Stimulated activated CD8-positive, alpha-beta memory T cell treated with anti-CD3 and anti-CD28 coated beads, Interleukin-2, amount 100 ng/mL, for 48 hours (primary cell): ENCODE data around the gene AQP12B.
"Not testable (repeated sequence)": the region's sequence is repeated elsewhere in the genome, so short reads cannot be mapped to it uniquely, and the experiment has no call there.

ENCODE experiments used
- DNase-seq, 2 donors: peaks; one replicate each; pipeline ENCODE4 v3.0.0-alpha.2; 2020; ENCODE audit warnings: low read depth in 2 of 2

Gene AQP12B

DNA sequence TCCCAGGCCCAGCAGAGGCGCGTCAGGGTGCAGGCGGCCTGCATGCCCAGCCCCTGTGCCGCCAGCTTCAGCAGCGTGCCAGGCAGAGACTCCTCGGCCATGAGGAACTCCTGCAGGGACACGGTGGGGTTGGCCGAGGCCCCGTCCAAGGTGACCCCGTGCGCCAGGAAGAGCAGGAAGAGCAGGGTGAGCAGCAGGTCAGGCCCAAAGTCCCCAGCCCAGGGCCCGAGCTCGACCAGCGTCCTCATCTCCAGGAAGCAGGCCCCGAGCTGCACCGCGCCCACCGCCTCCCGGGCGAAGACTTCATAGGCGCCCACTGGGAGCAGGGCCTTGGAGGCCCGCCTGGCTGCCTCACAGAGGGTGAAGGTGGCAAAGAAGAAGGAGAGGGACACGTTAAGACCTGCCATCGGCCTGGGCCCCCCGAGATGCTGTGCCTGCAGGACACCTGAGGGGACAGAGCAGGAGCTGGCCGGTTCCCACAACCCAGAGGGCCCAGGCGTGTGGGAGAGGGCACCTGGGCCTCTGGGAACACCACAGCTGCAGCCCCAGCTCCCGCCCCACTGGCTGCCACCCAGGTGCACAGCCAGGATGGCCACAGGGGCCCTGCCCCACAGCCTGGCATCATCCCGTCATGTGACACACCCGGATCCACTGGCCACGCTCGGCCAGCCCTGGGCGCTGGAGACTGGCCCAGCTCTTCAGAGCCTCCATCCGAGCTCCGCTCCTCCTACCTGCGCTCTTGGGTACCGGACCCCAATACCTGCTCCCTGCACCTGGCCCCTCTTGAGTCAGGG, at the start of gene AQP12B:
Gene AQP12B, minus strand, starts transcription at position 455 of the 794 bp plus-strand sequence. Its CDS starts 48 bp downstream, at position 407.
- not testable (repeated sequence) for DNase-seq

DNA sequence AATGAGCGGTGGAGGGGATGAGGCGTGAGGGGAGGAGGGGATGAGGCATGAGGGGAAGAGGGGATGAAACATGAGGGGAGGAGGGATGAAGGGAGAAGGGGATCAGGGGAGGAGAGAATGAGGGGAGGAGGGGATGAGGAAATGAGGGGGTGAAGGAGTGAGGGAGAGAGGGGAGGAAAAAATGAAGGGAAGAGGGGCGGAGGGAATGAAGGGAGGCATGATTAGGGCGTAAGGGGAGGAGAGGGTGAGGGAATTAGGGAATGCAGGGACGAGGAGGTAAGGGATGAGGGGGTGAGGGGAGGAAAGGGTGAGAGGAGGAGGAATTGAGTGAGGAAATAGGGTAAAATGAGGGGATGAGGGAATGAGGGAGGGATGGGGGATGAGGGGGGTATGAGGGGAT, 49.5 kb upstream of the AQP12B start:
- no peak for DNase-seq

DNA sequence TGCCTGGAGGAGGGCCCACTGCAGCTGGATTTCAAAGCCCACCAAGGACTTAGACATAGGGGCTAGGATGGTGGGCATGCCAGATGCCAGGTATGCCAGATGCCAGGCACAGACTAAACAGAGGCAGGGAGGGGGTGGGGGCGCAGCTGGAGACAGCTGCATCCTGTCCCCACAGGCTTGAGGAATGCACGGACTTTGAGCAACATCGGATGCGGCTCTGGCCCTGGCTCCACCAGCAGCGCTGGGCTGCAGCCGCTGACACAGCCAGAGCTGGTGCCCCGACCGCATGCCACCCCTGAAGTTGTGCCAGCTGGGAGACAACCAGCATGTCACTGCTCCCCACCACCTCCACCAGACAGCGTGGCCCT, 48.5 kb upstream of the AQP12B start:
- no peak for DNase-seq

- DNase-seq, result no peak
These were observed 48.0 kb upstream of the AQP12B start for GRCh38 chr2:240730501-240731177.

GRCh38 chr2:240728827-240729226, 46.1 kb upstream of the AQP12B start:
- no peak for DNase-seq

DNA sequence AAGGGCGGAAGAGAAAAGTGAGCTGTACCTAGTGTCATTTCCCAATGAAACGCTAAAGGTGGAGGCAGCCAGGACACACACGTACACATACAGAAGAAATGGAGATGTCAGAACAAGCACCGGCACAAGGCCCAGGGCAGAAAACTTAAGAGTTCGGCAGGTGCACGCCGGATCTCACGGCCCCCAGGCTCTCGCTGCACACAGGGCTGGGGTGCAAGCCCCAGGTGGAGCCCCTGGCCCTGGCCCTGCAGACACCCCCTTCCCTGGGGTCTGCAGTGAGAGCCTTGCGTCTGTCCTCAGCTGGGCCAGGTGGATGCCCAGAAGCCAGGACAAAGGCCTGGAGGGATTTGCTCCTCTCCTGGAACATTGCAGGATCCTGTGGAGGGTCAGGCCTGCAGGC, 45.7 kb upstream of the AQP12B start:
- DNase-seq, result no peak

GRCh38 chr2:240727913-240728312, 45.2 kb upstream of the AQP12B start:
- no peak for DNase-seq

DNA sequence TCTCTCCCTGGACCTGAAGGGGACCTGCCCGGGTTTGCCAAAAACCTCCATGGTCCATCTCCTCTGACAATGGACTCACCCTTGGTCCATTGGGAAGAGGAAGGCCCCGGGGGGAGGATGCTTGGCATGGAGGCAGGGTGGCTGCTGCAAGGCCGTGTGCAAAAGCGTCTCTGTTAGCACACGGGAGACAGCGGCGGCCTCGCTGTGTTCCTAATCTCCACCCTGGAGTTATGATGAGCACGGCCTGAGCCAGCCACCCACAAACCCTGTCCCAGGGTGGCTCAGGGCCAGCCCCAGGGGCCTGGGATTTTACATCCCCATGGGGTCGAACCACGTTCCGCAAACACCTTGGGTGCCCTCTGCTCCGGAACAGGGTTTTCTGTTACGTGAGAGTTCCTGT, 44.8 kb upstream of the AQP12B start:
- no peak for DNase-seq

DNA sequence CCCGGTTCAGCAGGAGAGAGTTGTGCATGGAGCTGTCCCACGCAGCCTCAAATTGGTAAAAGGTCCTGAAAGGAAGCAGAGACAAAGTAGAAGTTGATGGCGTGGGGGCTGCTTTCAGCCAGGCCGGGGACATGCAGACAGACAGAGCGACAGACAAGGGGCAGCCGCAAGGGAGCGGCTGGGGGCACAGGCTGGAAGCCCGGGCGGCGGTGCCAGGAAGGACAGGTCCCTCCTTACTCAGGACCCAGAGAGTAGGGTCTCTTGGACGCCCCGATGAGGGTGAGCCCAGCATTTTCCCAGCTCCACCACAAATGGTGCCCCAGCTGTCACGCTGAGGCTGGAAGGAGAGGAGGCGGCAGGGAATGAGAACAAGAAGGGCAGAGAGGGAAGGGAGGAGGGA, 44.2 kb upstream of the AQP12B start:
- DNase-seq, result no peak

DNA sequence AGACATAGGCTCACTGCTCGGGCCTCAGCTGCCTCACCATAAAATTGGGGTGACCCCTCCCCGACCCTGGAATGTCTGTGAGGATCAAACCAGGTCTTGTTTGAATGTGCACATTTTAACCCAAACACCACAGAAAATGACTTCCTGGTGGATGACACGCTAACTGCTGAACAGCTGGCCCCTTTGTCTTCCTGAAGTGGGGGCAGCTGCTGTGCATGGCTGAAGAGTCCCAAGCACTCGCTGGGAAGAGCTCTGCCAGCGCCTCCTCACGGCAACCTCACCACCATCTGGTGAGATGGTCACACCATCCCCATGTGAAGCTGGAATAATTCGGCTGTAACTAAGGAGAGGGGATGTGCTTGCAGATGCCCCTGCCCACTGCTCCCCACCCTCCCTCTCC, 43.0 kb upstream of the AQP12B start:
- DNase-seq, result no peak

DNA sequence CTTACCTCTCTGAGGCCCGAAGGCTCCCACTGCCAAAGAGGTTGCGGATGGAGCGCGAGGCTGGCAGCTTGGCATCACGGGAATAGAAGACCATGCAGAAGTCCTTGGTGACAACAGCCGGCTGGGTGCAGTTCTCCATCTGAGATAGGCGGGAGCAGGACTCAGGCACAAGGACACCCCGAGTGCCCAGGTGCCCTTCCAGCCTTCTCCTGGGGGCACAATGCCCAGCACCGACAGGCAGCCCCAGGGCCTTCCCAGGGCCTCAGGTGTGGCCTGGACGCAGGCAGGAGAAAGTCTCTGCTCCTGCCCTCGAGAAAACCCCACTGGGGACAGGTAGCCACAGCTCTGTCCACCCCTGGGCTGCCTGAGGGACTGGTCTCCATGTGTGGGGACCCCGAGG, 42.6 kb upstream of the AQP12B start:
- DNase-seq, result no peak

DNA sequence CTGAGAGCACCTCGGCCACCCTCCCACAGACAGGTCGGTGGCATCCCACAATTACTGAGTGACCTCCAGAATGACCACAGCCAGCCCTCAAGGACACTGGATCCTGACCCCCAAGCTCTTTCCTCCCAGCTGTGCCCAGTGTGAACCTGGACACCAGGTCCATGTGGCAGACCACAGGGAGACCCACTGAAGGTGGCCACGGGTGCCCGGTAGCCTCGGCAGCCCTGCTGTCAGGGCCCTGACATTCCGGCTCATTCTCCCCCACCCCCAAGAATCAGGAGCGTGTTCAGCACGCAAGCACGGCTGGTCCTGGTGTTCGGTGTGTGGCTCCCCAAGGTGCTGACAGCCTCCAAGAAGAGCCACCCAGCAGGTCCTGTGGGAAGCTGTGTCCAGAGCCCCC, 41.7 kb upstream of the AQP12B start:
- no peak for DNase-seq

- DNase-seq, result no peak
These were observed 41.2 kb upstream of the AQP12B start for GRCh38 chr2:240723851-240724250.

GRCh38 chr2:240722796-240723735, 40.4 kb upstream of the AQP12B start:
- no peak for DNase-seq

DNA sequence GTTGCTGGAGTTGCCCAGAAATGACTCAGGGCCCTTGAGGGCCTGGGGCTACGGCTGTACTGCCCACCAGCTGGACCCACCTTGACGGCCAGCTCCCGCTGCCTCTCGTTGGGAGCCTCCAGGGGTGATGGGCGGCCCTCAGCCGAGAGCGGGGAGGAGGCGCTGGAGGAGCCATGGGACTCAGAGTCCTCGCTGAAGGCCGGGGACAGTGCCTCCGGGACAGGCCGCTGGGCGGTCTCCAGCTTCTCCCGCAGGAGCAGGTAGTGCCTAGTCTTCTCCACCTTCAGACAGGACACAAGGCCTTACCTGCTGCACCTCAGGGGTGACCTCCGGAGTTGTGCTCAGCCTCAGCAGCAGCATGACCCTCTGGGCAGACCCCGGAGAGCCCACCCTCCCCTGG, 39.7 kb upstream of the AQP12B start:
- DNase-seq, result no peak

DNA sequence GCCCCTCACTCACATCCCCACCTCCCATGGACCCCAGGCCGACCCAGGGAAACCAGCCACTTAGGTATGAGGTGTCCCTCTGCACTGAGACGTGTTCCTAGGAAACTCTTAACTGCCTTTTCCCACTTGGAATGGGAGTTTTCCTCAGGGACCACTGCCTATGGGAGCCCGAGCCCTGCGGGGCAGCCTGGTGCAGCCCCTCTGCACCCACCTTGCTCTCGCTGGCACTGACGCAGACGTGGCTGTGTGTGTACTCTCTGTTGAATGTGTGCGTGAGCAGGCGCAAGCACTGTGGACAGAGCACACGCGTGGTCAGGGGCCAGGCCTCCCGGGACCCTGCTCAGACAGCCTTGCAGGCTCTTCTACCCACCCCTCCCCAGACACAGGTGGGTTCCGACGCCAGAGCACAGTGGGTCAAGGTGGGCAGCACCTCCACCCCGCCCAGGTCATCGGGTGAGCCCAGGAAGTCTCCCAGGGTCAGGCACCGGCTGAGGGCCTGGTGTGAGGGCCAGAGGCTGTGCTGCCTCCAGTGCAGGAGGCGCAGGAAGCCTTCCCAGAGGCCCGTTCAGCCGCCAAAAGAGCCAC, 39.0 kb upstream of the AQP12B start:
- DNase-seq, result no peak

DNA sequence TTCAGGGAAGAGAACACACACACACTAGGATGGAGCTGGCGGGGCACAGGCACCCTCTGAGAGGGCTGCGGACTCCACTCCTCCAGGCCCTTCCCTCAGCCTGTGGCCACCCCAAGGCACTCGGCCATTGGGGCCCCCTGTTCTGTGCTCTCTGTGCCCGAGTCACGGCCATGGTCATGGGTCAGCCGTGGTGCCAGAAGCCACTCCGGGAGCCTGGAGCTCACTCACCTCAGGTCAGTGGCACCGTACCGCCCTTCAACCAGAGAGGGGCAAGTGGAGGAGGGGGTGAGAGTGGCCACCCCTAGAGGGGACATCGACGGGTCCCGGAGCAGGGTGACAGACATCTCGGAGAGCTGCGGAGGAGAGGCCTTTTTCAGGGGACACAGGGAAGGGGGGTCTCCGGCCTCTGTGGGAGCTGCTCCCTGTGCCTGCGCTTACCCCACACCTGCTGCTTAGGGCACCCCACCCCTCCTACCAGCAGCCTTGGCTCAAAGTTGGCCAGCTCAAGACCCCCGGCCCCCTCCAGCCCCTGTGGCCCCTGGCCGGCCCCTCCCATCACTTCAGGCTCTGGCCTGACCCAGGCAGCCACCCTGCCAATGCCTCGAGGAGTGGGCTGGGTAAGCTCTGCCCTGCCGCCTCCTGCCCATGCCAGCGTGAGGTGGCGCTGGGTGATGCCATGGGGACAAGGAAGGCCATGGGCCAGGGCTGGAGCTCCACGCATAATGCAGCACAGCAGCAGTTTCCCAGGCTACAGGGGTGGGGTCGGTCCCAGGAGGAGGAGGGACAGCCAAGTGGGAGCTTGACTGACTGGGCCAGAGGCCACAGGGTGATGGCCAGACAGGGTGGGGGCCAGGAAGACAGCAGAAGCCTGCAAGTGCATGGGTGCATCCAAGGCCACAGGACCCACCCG, 38.3 kb upstream of the AQP12B start:
- no peak for DNase-seq

- DNase-seq, result no peak
These were observed 37.2 kb upstream of the AQP12B start for GRCh38 chr2:240719676-240720545.

DNA sequence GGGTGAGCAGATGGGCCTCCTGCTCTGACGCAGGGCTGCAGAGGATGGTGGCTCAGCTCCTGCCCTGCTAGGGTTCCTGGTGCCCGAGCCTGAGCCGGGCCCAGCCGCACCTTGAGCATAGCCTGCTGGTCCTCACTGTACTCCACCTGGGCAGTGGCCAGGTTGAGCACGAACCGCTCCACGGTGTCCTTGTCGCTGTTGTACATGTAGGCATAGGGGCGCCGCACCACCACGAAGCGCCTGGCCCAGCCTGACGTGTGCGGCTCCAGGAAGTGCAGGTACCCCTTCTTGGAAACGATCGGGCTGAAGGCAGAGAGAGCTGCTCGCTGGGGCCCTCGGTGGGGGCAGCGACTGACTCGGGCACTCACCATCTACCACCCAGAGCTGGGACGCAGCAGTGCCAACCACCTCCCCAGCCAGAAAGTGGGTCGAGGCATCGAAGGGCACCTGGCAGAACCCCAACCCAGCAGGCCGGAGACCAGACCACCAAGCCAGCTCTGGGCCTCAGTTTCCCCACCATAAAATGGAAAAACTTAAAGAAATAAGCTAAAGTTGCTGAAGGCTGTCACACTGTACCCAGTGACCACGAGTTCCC, 36.3 kb upstream of the AQP12B start:
- no peak for DNase-seq
